Measurements from ENCODE around the gene VRK2.

The VRK2 gene

DNA sequence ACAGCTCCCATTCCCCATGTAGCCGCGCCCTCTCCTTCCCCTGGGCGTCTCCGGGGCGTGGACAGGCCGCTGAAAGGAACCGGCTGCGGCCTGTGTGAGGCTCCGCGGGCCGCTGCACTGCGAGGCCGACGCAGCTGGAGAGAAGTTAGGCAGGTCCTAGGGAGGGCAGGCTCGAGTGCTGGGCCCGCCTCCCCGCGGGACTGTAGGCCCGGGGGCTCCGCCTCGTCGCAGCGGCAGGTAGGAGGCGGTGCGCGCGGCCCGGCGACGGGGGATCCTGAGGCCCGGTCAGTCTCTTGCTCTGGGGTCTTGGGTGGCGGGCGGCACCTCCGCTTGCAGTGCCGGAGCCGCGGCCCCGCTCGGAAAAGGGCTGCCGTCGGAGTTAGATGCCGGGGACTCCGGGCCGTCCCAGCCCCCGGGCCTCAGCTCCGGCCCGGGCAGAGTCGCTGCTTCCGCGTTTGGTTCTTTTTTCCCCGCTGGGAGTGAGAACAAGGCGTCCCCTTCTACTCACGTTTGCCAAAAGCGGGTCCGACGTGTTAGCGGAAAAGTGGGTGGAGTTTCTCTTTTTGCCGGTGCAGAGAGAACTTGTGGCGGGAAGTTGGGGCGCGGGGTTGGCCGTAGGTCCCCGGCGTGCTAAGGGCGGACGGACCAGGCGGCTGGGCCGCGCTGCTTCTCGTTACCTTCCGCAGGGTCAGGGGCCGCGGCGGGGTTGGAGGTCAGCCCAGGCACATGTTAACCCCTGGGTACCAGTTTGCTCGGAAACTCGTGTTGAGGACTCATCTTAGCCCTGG, at the start of gene VRK2:
VRK2 (plus strand) TSS at position 222 of the 788 bp plus-strand sequence. CDS start 2,026 bp downstream, outside the sequence.
- peak; percentile 89 to 96 for DNase-seq

DNA sequence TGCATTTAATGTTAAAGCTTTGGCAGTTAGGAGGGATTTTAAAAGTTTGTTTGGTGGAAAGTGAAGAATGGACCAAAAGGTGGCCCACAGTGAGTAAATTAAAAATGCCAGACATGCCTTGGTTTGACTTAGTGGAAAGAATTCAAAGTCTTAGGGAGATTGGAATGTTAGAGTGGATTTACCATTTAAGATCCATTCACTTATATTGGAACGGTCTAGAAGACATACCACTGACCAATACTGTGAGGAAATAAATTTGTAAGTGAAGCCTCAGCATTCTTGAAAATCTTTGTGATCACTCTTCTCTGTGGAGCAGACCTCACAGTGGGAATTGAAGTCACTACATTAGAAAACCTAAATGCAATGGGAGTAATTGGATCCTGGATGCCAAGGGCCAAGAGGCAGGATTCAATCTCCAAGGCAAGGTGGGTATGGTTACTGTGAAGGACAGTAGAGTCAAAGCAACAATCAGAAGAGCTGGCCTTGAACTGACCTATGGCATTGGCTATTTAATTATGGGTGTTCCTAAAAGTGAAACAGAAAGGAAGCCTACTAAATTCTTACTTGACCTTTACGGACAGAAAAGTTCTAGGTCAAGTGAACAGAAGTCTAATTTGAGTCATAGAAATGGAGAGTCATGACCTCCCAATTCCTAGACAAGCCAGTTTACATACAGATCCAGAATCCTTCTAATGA, 40.2 kb upstream of the VRK2 start:
- DNase-seq, result no peak

DNA sequence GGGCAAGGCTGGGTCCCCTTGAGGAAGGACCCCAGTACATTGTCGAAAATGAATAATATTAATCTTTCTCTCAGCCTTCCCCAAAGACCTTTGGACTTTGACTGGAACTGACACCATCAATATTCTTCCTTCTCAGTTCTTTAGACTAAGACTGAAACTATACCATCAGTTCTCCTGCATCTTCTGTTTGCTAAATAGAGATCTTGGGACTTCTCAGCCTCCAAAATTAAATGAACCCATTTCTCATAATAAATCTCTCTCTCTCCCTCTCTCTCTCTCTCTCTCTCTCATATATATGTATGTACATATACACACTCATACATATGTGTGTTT, 39.7 kb upstream of the VRK2 start:
- no peak for DNase-seq

- no peak for DNase-seq
These were observed 36.0 kb upstream of the VRK2 start for GRCh38 chr2:58010599-58010998.

DNA sequence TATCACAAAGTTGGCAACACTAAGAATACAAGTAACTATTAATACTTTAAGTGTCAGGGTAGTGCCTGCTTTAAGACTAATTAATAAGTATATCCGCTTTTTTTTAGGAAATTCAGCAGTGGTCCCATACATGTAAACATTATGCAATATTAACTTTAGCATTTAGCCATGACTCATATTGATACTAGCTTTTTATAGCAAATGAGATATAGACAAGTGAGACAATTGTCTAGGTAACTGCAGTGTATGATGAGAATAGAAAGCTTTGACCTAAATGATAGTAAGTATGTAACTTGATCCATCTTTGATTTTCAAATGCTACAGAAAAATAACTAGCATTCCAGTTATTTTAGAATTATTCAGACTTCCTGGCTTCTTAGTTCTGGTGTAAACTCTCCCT, 27.4 kb upstream of the VRK2 start:
- DNase-seq, result no peak

GRCh38 chr2:58025150-58025933, 21.3 kb upstream of the VRK2 start:
- DNase-seq, result no peak

- DNase-seq, result no peak
These were observed 19.6 kb upstream of the VRK2 start for GRCh38 chr2:58027029-58027428.

GRCh38 chr2:58030771-58031170, 15.8 kb upstream of the VRK2 start:
- DNase-seq, result no peak

DNA sequence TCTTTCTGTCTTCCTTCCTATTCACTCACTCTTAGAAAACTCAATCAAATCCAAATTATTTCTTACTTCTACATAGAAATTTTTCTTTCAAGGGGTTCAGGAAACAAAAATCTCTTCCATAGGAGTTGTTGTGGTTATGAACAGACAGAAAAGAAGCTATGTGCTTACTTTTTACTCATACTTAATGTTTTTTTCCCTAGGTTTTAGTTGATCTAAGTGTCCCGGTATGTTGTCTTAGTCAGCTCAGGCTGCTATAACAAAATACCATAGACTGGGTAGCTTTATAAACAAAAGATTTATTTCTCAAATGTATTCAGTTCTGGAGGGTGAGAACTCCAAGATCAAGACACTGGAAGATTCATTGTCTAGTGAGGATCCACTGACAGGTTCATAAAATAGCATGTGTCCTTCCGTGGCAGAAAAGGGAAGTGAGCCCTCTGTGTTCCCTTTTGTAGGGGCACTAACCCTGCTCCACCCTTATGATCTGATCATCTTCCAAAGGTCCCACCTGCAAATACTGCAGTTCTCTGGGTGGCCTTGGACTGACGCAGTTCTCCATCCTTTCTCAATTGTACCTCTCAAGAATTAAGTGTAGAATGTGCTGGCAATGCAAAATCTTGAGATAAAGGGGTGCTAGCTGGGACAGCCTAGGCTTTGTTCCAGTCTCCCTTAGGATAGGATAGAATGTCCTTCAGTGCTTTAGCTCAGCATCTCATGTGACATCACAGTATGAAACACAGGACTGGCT, 14.4 kb upstream of the VRK2 start:
- no peak for DNase-seq

GRCh38 chr2:58032764-58033080, 13.9 kb upstream of the VRK2 start:
- DNase-seq, result no peak

GRCh38 chr2:58033530-58033929, 13.1 kb upstream of the VRK2 start:
- DNase-seq, result no peak

- DNase-seq, result no peak
These were observed 11.3 kb upstream of the VRK2 start for GRCh38 chr2:58035352-58035751.

GRCh38 chr2:58039170-58039611, 7.4 kb upstream of the VRK2 start:
- DNase-seq, result no peak

GRCh38 chr2:58042486-58042970, 4.1 kb upstream of the VRK2 start:
- no peak for DNase-seq

DNA sequence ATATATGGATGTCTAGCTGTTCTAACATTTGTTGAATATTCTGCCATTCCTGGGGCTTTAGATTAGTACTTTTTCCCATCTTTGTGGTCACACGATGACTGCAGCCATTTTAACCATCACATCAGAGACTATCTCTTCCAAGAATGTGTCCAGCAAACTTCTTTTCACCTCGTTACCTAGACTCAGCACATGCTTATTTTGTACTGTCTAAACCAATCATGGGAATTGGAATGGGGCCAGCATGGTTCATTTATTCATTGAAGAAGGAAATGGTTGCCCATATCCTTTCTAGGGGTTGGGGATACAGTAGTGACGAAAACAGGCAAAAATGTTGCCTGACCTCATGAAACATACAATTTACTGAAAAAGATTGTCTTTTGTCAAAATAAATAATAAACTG, 2.5 kb upstream of the VRK2 start:
- no peak for DNase-seq

DNA sequence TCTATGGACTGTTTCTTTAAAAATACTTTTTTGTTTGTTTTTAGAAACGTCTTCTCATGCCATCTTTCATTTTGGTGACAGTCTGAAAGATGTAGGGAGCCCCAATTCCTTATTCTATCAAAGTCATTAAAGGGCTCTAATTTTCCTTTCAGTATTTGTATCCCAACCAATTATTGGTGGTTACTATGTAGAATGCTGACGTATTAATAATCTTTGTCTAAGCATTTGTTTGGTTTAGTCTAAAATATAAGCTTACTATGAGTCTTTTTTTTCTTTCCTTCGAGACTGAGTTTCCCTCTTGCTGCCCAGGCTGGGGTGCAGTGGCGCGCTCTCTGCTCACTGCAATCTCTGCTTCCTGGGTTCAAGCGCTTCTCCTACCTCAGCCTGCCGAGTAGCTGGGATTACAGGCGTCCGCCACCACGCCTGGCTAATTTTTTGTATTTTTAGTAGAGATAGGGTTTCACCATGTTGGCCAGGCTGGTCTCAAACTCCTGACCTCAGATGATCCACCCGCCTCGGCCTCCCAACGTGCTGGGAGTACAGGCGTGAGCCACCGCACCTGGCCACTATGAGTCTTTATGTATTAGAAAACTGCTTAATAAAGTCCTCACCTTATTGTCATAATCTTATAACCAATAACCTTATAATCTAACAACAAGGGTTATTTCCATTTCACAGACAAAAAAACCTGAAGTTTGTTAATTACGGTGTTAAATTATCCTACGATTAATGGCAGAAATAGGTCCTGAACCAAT, 849 bp upstream of the VRK2 start:
- no peak for DNase-seq

DNA sequence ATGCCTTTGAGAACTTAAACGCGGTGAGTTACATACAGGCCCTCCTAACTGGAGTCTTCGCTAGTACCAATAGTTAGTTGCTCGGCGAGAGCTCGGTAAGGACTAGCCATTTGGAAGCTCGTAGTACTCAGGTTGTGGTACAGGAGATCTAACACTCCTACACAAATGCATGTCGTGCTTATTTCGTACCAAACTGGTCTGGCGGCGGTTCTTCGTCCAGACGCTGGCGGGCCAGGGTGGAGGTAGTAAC, 346 bp upstream of the VRK2 start:
- no peak for DNase-seq

- peak; percentile 28 to 43 for DNase-seq
These were observed 848 bp downstream of the VRK2 start for GRCh38 chr2:58047373-58047935.

DNA sequence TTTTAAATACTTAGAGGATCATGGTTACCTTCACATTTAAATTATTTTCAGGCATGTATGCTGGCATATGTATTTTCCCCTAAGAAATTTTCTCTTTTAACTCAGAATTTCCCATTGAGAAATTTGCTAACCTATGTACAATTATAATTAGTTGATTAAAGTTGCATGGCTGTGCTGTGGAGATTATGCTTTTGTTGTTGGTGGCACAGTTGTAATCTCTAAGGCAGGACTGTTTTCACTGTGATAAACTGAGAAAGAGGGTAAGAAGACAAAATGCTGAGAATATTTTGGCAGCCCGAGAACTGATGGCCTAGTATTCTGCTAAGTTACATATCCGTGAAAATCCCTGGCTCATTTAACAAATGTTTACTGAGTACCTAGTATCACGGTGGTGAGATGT, 1.4 kb downstream of the VRK2 start:
- peak in 1 of 2 experiments; percentile 16 for DNase-seq

GRCh38 chr2:58051445-58051844, 4.8 kb downstream of the VRK2 start:
- peak; percentile 21 to 42 for DNase-seq

GRCh38 chr2:58052978-58053377, 6.4 kb downstream of the VRK2 start:
- DNase-seq, result no peak

GRCh38 chr2:58054264-58054663, 7.7 kb downstream of the VRK2 start:
- no peak for DNase-seq

Data from NCI-H526 (cell line).